Ishikawa (cell line): ENCODE results near the gene LYST.

Experiments used
- CEBPB ChIP-seq: IDR thresholded peaks from 2 replicates; pipeline ENCODE4 v1.6.1; 2012
- CREB1 ChIP-seq: IDR thresholded peaks from 2 replicates; pipeline ENCODE4 v1.6.1; 2012; ENCODE audit warnings: low read depth
- EGR1 ChIP-seq: IDR thresholded peaks from 2 replicates; pipeline ENCODE4 v1.6.1; 2012
- EP300 ChIP-seq: IDR thresholded peaks from 2 replicates; pipeline ENCODE4 v1.6.1; 2012; ENCODE audit warnings: borderline replicate concordance
- FOXM1 ChIP-seq: IDR thresholded peaks from 2 replicates; pipeline ENCODE4 v1.6.1; 2012; ENCODE audit warnings: low read depth, borderline replicate concordance
- NFIC ChIP-seq: IDR thresholded peaks from 2 replicates; pipeline ENCODE4 v1.6.1; 2012
- RAD21 ChIP-seq: IDR thresholded peaks from 2 replicates; pipeline ENCODE4 v1.6.1; 2012; ENCODE audit warnings: low read depth
- TAF1 ChIP-seq: IDR thresholded peaks from 2 replicates; pipeline ENCODE4 v1.6.1; 2012; ENCODE audit warnings: low read depth, mild to moderate bottlenecking
- TCF12 ChIP-seq: IDR thresholded peaks from 2 replicates; pipeline ENCODE4 v1.6.1; 2012; ENCODE audit warnings: low read depth
- USF1 ChIP-seq: IDR thresholded peaks from 2 replicates; pipeline ENCODE4 v1.6.1; 2012
- YY1 ChIP-seq: IDR thresholded peaks from 2 replicates; pipeline ENCODE4 v1.6.1; 2012; ENCODE audit warnings: low read depth
- ZBTB7A ChIP-seq: IDR thresholded peaks from 2 replicates; pipeline ENCODE4 v1.6.1; 2012; ENCODE audit warnings: low read depth
- TF ChIP-seq, protein P1 (sequence below): IDR thresholded peaks from 2 replicates; pipeline ENCODE4 v1.6.1; 2012
- TF ChIP-seq, protein P2 (sequence below): IDR thresholded peaks from 2 replicates; pipeline ENCODE4 v1.6.1; 2012; ENCODE audit warnings: low read depth, mild to moderate bottlenecking

DNA sequence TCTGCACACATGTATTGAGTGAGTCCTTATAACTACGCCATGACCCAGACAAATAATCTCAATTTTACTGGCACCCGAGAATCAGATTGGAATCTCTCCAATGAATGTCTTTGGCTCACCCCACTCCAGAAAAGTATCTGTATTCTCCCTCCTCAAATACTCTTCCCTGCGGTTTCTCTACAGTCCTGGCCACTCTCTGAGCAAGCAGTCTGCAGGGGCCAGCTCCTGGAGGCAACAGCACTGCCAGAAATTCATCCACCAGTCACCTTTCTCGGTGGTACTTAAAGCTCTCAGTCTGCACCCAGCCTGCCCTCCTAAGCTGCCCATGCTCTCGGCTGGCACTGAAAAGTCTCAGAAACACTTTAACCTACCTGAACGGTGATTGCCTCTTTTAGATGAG is 16.1 kb upstream of the LYST start:
- TF ChIP-seq TAF1 (no peak), CREB1 (no peak), EP300 (no peak), USF1 (no peak), TCF12 (no peak), YY1 (no peak), CEBPB (no peak), EGR1 (no peak), FOXM1 (no peak), NFIC (no peak), RAD21 (no peak), ZBTB7A (no peak)
- TF ChIP-seq, protein P1, sequence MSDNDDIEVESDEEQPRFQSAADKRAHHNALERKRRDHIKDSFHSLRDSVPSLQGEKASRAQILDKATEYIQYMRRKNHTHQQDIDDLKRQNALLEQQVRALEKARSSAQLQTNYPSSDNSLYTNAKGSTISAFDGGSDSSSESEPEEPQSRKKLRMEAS: no peak
- TF ChIP-seq, protein P2, sequence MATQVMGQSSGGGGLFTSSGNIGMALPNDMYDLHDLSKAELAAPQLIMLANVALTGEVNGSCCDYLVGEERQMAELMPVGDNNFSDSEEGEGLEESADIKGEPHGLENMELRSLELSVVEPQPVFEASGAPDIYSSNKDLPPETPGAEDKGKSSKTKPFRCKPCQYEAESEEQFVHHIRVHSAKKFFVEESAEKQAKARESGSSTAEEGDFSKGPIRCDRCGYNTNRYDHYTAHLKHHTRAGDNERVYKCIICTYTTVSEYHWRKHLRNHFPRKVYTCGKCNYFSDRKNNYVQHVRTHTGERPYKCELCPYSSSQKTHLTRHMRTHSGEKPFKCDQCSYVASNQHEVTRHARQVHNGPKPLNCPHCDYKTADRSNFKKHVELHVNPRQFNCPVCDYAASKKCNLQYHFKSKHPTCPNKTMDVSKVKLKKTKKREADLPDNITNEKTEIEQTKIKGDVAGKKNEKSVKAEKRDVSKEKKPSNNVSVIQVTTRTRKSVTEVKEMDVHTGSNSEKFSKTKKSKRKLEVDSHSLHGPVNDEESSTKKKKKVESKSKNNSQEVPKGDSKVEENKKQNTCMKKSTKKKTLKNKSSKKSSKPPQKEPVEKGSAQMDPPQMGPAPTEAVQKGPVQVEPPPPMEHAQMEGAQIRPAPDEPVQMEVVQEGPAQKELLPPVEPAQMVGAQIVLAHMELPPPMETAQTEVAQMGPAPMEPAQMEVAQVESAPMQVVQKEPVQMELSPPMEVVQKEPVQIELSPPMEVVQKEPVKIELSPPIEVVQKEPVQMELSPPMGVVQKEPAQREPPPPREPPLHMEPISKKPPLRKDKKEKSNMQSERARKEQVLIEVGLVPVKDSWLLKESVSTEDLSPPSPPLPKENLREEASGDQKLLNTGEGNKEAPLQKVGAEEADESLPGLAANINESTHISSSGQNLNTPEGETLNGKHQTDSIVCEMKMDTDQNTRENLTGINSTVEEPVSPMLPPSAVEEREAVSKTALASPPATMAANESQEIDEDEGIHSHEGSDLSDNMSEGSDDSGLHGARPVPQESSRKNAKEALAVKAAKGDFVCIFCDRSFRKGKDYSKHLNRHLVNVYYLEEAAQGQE: no peak
